ENCODE measurements around the gene MCU. TPM values are rescaled to one million over a fixed set of nuclear protein-coding genes. Genes with fewer than 3 reads are reported as not detected.

The MCU gene
- total and polyA plus RNA-seq, 2 of the 4 experiments (the other 2 are of a cell fraction), result 36.2 to 36.7 TPM

- WGBS, 2 experiments (ENCODE audit: extremely low coverage in 2 of 2, insufficient read length in 1 of 2), result 80% methylated on average over 1 of the region's 3 CpGs; no CpG with 5 or more reads in 1 of the 2 experiments
- intact Hi-C loops (cut with micrococcal nuclease), result no loop called here
- ChIA-PET POLR2A (ENCODE audit: unreplicated experiment) (no interaction called here), CTCF (interaction anchor here (0.6 kb wide), 1 partner anchor 37 kb away, joined by 3 read pairs; no protein-coding TSS in a partner anchor)
- Histone ChIP-seq H3K4me2 (ENCODE audit: low read depth, low read length) (no peak overlapping the region), H4K91ac (ENCODE audit: insufficient read depth, low read depth, low read length) (no peak overlapping the region), H3K36me3 (ENCODE audit: control insufficient read depth, insufficient read depth, low read length) (peaks cover 3% of the 10 kb centered on the region; the same call in 1 of the 2 replicates), H4K8ac (ENCODE audit: low read depth in 2 of 2, low read length in 2 of 2) (peak overlapping the region in 1 of 2 experiments; percentile 22; a peak in 1 of 4 replicates), H3K14ac (replicated peaks; ENCODE audit: low read depth, low read length) (no peak overlapping the region), H2AFZ (replicated peaks; ENCODE audit: low read length, poor library complexity) (no peak overlapping the region), H3K9me1 (ENCODE audit: insufficient read depth, low read length) (no peaks in the 10 kb centered on the region; the same call in 1 of the 2 replicates), H2BK120ac (ENCODE audit: low read depth, low read length) (peak overlapping the region; percentile 50; the same call in 1 of the 2 replicates), H2AK9ac (replicated peaks; ENCODE audit: low read depth, low read length, poor library complexity) (no peak overlapping the region), H2AK5ac (ENCODE audit: low read depth, low read length) (no peak overlapping the region), H4K5ac (ENCODE audit: low read depth, low read length) (no peak overlapping the region), H3K9me3 (ENCODE audit: control insufficient read depth, insufficient read depth, low read length) (no peaks in the 10 kb centered on the region), H2BK5ac (ENCODE audit: low read depth, low read length, poor library complexity, severe bottlenecking) (no peak overlapping the region), H3K27ac (ENCODE audit: insufficient read depth, low read length) (no peak overlapping the region), H3K18ac (ENCODE audit: low read depth, low read length) (peak overlapping the region; percentile 26; the same call in 1 of the 2 replicates), H3K79me1 (ENCODE audit: low read depth in 1 of 2, low read length in 2 of 2) (peaks cover 25 to 59% of the 10 kb centered on the region in 2 experiments), H3K9ac (ENCODE audit: low read depth, low read length) (no peak overlapping the region), H3K27me3 (ENCODE audit: control insufficient read depth, insufficient read depth, low read length) (no peaks in the 10 kb centered on the region), H3K56ac (ENCODE audit: extremely low read depth, insufficient read depth, low read length) (no peak overlapping the region), H2BK15ac (ENCODE audit: low read depth, low read length) (no peak overlapping the region), H3K4ac (ENCODE audit: low read depth, low read length) (no peak overlapping the region), H3K4me1 (ENCODE audit: control insufficient read depth, insufficient read depth, low read length) (peaks cover 4% of the 10 kb centered on the region; the same call in 1 of the 2 replicates), H3K4me3 (ENCODE audit: insufficient read depth, low read depth, low read length) (no peak overlapping the region), H3K23ac (ENCODE audit: low read depth, low read length) (no peak overlapping the region), H4K20me1 (ENCODE audit: insufficient read depth, low read length) (peaks cover 3% of the 10 kb centered on the region; the same call in 1 of the 2 replicates), H2BK20ac (ENCODE audit: low read depth, low read length) (no peak overlapping the region; the same call in 1 of the 2 replicates)
- no TSS peak for BruUV-seq (replicated peaks)
- in situ Hi-C loops (cut with MboI; ENCODE audit: low sequenced_read_pairs), result no loop called here
- dilution Hi-C loops (cut with HindIII; ENCODE audit: low sequenced_read_pairs, unreplicated experiment), result no loop called here
- ATAC-seq (ENCODE audit: low read depth), result no peak
- peak; percentile 2 for DNase-seq
- TF ChIP-seq USF2 (IDR thresholded peaks at IDR 0.05; ENCODE audit: low read depth, low read length) (no peak), RCOR1 (IDR thresholded peaks at IDR 0.05; ENCODE audit: insufficient replicate concordance, low read length) (no peak), RAD21 (IDR thresholded peaks at IDR 0.05; ENCODE audit: low read length) (no peak), MAZ (IDR thresholded peaks at IDR 0.05; ENCODE audit: borderline replicate concordance, low read depth, low read length) (no peak), CEBPB (IDR thresholded peaks at IDR 0.05; ENCODE audit: low read depth, low read length) (no peak), MAFK (IDR thresholded peaks at IDR 0.05; ENCODE audit: low read depth, low read length) (no peak), SMC3 (IDR thresholded peaks at IDR 0.05; ENCODE audit: low read depth, low read length) (no peak), NFE2L2 (IDR thresholded peaks at IDR 0.05; ENCODE audit: low read depth, low read length) (no peak), CHD1 (IDR thresholded peaks at IDR 0.05; ENCODE audit: low read depth, low read length) (no peak), CTCF (conservative IDR thresholded peaks at IDR 0.05; ENCODE audit: low read depth, low read length) (no peak), ELK1 (IDR thresholded peaks at IDR 0.05; ENCODE audit: borderline replicate concordance, low read depth, low read length) (no peak), RFX5 (IDR thresholded peaks at IDR 0.05; ENCODE audit: low read depth, low read length) (no peak), POLR2A (IDR thresholded peaks at IDR 0.05; ENCODE audit: low read depth, low read length) (no peak), BHLHE40 (IDR thresholded peaks at IDR 0.05; ENCODE audit: low read depth, low read length) (no peak), FOS (IDR thresholded peaks at IDR 0.05; ENCODE audit: low read depth, low read length) (no peak), MXI1 (IDR thresholded peaks at IDR 0.05; ENCODE audit: borderline replicate concordance, low read depth, low read length) (no peak)
Measured at GRCh38 chr10:72792288-72792687, 100.3 kb downstream of the MCU start.

Data from IMR-90 (cell line).